GM13976 (cell line): ENCODE data around the gene ARHGAP10.
A peak's percentile ranks its signal among the peaks of the same experiment; 100 is the strongest.

Experiments
- DNase-seq: peaks from one replicate; pipeline ENCODE4 v3.0.0; 2012; ENCODE audit warnings: low spot score
- in situ Hi-C: fragments of 300-500 bp; cut with MboI; formaldehyde crosslinking; loops from one replicate; pipeline ENCODE4 v1.12.0; 2022; ENCODE audit warnings: low sequenced_read_pairs, mixed read lengths, inconsistent platforms; ENCODE audit not compliant: unreplicated experiment
- TF ChIP-seq, protein P1 (sequence below): IDR thresholded peaks from 2 replicates; pipeline ENCODE4 v1.5.1; 2012; ENCODE audit warnings: borderline replicate concordance, mild to moderate bottlenecking; ENCODE audit not compliant: insufficient read depth; ENCODE audit errors: extremely low read depth, missing control alignments, control extremely low read depth

The ARHGAP10 gene

GRCh38 chr4:147731580-147732517, at the start of gene ARHGAP10:
TSS of gene ARHGAP10 (plus strand) at chr4:147732088. CDS start at chr4:147732302, 214 bp downstream.
- TF ChIP-seq, protein P1, sequence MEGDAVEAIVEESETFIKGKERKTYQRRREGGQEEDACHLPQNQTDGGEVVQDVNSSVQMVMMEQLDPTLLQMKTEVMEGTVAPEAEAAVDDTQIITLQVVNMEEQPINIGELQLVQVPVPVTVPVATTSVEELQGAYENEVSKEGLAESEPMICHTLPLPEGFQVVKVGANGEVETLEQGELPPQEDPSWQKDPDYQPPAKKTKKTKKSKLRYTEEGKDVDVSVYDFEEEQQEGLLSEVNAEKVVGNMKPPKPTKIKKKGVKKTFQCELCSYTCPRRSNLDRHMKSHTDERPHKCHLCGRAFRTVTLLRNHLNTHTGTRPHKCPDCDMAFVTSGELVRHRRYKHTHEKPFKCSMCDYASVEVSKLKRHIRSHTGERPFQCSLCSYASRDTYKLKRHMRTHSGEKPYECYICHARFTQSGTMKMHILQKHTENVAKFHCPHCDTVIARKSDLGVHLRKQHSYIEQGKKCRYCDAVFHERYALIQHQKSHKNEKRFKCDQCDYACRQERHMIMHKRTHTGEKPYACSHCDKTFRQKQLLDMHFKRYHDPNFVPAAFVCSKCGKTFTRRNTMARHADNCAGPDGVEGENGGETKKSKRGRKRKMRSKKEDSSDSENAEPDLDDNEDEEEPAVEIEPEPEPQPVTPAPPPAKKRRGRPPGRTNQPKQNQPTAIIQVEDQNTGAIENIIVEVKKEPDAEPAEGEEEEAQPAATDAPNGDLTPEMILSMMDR = no peak
- in situ Hi-C loops = no loop called here
- peak; percentile 85 for DNase-seq

DNA sequence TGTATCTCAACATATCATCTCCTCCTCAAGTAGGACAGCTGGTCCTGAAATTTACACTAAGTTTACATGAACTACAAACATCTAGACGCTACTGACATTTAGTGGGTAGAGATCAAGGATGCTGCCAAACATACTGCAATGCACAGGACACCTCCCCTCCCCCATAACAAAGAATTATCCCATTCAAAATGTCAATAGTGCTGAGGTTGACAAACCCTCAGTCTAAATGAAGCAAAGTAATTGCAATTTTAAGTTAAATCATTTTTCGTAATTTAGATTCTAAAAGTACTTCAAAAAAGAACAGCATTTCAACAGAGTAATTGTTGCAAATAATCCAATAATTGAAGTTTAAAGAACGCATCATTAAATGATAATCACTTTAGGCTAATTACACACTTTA, 49.1 kb upstream of the ARHGAP10 start:
- DNase-seq = no peak
- TF ChIP-seq, protein P1 = no peak
- in situ Hi-C loops = no loop called here

- DNase-seq = peak; percentile 40
These were observed 48.7 kb upstream of the ARHGAP10 start for GRCh38 chr4:147683188-147683591.

DNA sequence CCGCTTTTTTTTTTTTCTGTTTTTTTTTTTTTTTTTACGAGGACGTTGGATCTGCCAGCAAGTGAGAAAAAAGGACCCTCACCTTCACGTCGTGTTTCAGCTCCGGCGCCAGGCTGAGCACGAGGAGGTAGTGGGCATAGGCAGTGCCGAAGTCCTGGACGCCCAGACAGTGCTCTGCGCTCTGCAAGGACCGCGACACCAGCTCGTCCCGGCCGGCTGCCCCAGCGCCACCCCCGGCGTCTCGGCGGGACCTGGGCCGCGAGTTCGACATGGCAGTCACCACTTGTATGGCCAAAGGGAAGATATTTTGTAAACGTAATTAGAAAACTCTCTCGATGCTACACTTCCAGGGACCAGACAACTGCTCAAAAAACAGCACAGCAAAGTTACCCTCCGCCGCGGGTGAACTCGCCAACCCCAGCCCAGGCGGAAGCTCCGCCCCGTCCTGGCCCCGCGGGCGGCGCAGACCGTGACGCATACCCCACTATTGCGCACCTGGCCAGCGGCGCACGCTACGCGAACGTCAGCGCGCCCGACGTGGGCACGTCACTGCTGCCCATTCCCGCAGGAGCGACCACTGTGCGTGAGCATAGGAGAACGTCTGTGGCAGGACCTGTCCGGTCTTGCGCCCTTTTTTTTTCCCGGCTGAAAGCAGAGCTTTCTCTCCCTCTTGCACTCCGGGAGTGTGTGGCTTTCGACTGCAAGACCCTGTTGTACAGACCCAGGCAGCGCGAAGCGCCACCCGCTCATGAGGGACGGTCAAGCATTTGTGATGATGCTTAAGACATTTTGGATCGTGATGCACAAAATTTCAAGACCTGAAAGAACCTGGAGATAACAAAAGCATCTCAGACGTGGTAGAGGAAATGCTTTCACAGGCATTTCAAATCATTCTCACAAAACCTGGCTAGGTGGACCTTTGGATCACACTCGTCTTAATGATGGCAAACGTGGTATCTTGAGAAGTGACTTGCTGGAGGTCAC, 47.9 kb upstream of the ARHGAP10 start, which contains the start of gene PRMT9:
TSS of gene PRMT9 (minus strand) at position 447 of the 984 bp plus-strand sequence. CDS start at position 271, 176 bp downstream.
- DNase-seq = peak; percentile 97
- TF ChIP-seq, protein P1 = no peak
- in situ Hi-C loops = no loop called here

More at GRCh38 chr4:147683188-147683591, 48.7 kb upstream of the ARHGAP10 start:
- in situ Hi-C loops = no loop called here
- TF ChIP-seq, protein P1 = no peak

- in situ Hi-C loops = no loop called here
- no peak for DNase-seq
- TF ChIP-seq, protein P1 = no peak
These were observed 42.8 kb upstream of the ARHGAP10 start for GRCh38 chr4:147689067-147689466.

GRCh38 chr4:147691820-147692219, 40.1 kb upstream of the ARHGAP10 start:
- in situ Hi-C loops = no loop called here
- DNase-seq = no peak
- TF ChIP-seq, protein P1 = no peak
